ENCODE measurements around the gene PLCZ1. TPM values are rescaled to one million over a fixed set of nuclear protein-coding genes. Genes with fewer than 3 reads are reported as not detected.

The PLCZ1 gene
- total RNA-seq, 1 experiment from 2014 or later, result not detected

GRCh38 chr12:18723752-18724151, 14.1 kb downstream of the PLCZ1 start:
- H3K79me2 ChIP-seq (ENCODE audit: low read depth), result no peaks in the 10 kb centered on the region
- H2AFZ ChIP-seq, result no peak overlapping the region
- TF ChIP-seq CTCF (conservative IDR thresholded peaks at IDR 0.05) (no peak), EZH2 (IDR thresholded peaks at IDR 0.05; ENCODE audit: low read depth) (no peak)
- intact Hi-C loops (cut with micrococcal nuclease; ENCODE audit: unreplicated experiment), result loop anchor here (1.0 to 10.0 kb wide), 4 partner anchors 25 to 411 kb away; no protein-coding TSS in a partner anchor
- H3K36me3 ChIP-seq (ENCODE audit: low read depth), result no peaks in the 10 kb centered on the region
- no TSS peak for BruUV-seq (replicated peaks)
- H3F3A ChIP-seq (ENCODE audit: insufficient read depth, low read depth), result no peaks in the 10 kb centered on the region
- no peak overlapping the region for H3K4me3 ChIP-seq
- H3K4me2 ChIP-seq, result 0 out of 2 replicates have a peak overlapping the region, but pooled peaks have one; percentile 4
- H3K9me3 ChIP-seq (ENCODE audit: insufficient read depth, low read depth), result peaks cover 8% of the 10 kb centered on the region; the same call in 1 of the 2 replicates
- ChIA-PET POLR2A (ENCODE audit: unreplicated experiment) (interaction anchor here (0.6 kb wide), 1 partner anchor 128 kb away, joined by 3 read pairs; no protein-coding TSS in a partner anchor), CTCF (no interaction called here)
- DNase-seq, result peak; percentile 39 to 74
- no peak overlapping the region for H3K27ac ChIP-seq
- no peaks in the 10 kb centered on the region for H3K27me3 ChIP-seq (ENCODE audit: insufficient read depth, low read depth)
- peaks cover 4% of the 10 kb centered on the region; the same call in 1 of the 2 replicates for H3K4me1 ChIP-seq (replicated peaks; ENCODE audit: insufficient read depth)
- H4K20me1 ChIP-seq (ENCODE audit: insufficient read depth), result no peaks in the 10 kb centered on the region
- no peaks in the 10 kb centered on the region for H3K9me2 ChIP-seq (ENCODE audit: insufficient read depth)

- Histone ChIP-seq H4K20me1 (ENCODE audit: insufficient read depth) (no peaks in the 10 kb centered on the region), H3K9me2 (ENCODE audit: insufficient read depth) (no peaks in the 10 kb centered on the region), H3K79me2 (ENCODE audit: low read depth) (no peaks in the 10 kb centered on the region), H3K27me3 (ENCODE audit: insufficient read depth, low read depth) (no peaks in the 10 kb centered on the region), H3K9me3 (ENCODE audit: insufficient read depth, low read depth) (peaks cover 8% of the 10 kb centered on the region; the same call in 1 of the 2 replicates), H3K27ac (no peak overlapping the region), H3F3A (ENCODE audit: insufficient read depth, low read depth) (no peaks in the 10 kb centered on the region), H3K4me1 (replicated peaks; ENCODE audit: insufficient read depth) (peaks cover 4% of the 10 kb centered on the region; the same call in 1 of the 2 replicates), H2AFZ (no peak overlapping the region), H3K36me3 (ENCODE audit: low read depth) (no peaks in the 10 kb centered on the region), H3K4me3 (no peak overlapping the region), H3K4me2 (no peak overlapping the region)
- intact Hi-C loops (cut with micrococcal nuclease; ENCODE audit: unreplicated experiment), result loop anchor here (5.0 to 10.0 kb wide), 2 partner anchors 294 to 413 kb away; no protein-coding TSS in a partner anchor
- TF ChIP-seq CTCF (conservative IDR thresholded peaks at IDR 0.05), result no peak
- TF ChIP-seq EZH2 (IDR thresholded peaks at IDR 0.05; ENCODE audit: low read depth), result no peak
- ChIA-PET CTCF (no interaction called here), POLR2A (ENCODE audit: unreplicated experiment) (no interaction called here)
- no peak for DNase-seq
- no TSS peak for BruUV-seq (replicated peaks)
Measured at GRCh38 chr12:18721452-18721851, 16.4 kb downstream of the PLCZ1 start.

- Histone ChIP-seq H3K27me3 (ENCODE audit: insufficient read depth, low read depth) (no peaks in the 10 kb centered on the region), H3K4me1 (replicated peaks; ENCODE audit: insufficient read depth) (peaks cover 4% of the 10 kb centered on the region; the same call in 1 of the 2 replicates), H3K4me3 (no peak overlapping the region), H3K36me3 (ENCODE audit: low read depth) (no peaks in the 10 kb centered on the region), H3K4me2 (no peak overlapping the region), H3K27ac (no peak overlapping the region), H3K9me2 (ENCODE audit: insufficient read depth) (no peaks in the 10 kb centered on the region), H3F3A (ENCODE audit: insufficient read depth, low read depth) (no peaks in the 10 kb centered on the region), H3K79me2 (ENCODE audit: low read depth) (no peaks in the 10 kb centered on the region), H4K20me1 (ENCODE audit: insufficient read depth) (no peaks in the 10 kb centered on the region), H3K9me3 (ENCODE audit: insufficient read depth, low read depth) (peaks cover 8% of the 10 kb centered on the region; the same call in 1 of the 2 replicates), H2AFZ (no peak overlapping the region)
- intact Hi-C loops (cut with micrococcal nuclease; ENCODE audit: unreplicated experiment), result loop anchor here (5.0 to 10.0 kb wide), 2 partner anchors 293 to 414 kb away; no protein-coding TSS in a partner anchor
- no peak for DNase-seq
- CTCF ChIA-PET, result no interaction called here
- POLR2A ChIA-PET (ENCODE audit: unreplicated experiment), result no interaction called here
- TF ChIP-seq CTCF (conservative IDR thresholded peaks at IDR 0.05) (no peak), EZH2 (IDR thresholded peaks at IDR 0.05; ENCODE audit: low read depth) (no peak)
- no TSS peak for BruUV-seq (replicated peaks)
Measured at GRCh38 chr12:18720690-18721089, 17.1 kb downstream of the PLCZ1 start.

All from PC-9 (cell line).